NCI-H1417 treated with DMSO at 0.1 percent for 48 hours (cell line): ENCODE results near the gene SNX6.
"Not testable (repeated sequence)": the region's sequence is repeated elsewhere in the genome, so short reads cannot be mapped to it uniquely, and the experiment has no call there.

ENCODE experiments used
- DNase-seq: peaks from one replicate; lab custom pipeline; 2025; lab: John Stamatoyannopoulos, UW

SNX6 gene

GRCh38 chr14:34634360-34634771 lies 4.4 kb upstream of the SNX6 start:
- not testable (repeated sequence) for DNase-seq

DNA sequence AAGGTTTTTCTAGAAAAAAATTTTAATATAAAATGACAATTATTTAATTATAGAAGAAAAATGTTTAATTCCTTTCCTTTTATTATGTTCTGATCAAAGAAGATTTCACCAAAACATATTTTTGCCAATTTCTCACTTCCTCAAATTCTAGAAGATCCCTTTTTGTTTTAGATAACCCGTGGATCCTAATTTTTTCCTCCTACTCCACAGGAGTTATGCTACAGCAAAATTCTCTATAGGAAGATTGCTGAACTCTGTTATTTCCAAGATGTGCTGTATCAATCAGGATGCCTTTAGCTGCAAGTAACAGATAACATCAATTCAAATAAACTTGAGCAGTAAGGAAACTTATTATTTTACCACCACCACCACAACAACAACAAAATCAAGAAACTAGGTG lies 3.8 kb upstream of the SNX6 start:
- DNase-seq = no peak

GRCh38 chr14:34632411-34632978 lies 2.5 kb upstream of the SNX6 start:
- DNase-seq = no peak

DNA sequence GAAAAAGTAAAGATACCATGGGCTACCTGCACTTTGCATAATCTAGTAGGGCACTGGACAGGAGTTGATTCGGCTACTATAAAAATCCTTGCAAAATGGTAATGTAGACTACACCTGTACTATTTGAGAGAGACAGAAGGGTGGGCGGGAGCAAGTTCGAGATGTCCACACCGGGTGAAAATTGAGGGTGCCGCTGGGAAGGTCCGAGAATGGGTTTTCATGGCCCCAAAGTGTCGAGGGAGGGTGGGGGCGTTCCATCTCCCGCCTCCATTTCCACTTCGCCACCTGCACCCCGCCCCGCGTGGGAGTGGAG lies 648 bp downstream of the SNX6 start:
- no peak for DNase-seq

- DNase-seq = no peak
These were observed 1.2 kb downstream of the SNX6 start for GRCh38 chr14:34628681-34629135.

GRCh38 chr14:34623506-34623905 lies 6.4 kb downstream of the SNX6 start:
- no peak for DNase-seq

- no peak for DNase-seq
These were observed 9.1 kb downstream of the SNX6 start for GRCh38 chr14:34620839-34621238.

DNA sequence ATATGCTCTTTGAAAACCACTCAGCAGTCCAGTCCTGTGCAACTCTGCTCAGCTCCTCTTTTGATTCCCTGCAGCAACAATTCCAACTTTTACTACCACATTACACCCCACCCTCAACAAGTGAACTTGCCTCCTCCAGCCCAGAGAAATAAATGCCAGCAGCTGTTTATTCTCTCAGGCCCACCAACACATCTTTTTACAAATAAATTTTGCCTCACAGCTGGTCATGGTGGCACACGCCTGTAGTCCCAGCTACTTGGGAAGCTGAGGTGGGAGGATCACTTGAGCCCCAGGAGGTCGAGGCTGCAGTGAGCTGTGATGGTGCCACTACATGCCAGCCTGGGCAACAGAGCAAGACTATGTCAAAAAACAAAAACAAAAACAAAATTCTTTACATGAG lies 9.8 kb downstream of the SNX6 start:
- DNase-seq = no peak

GRCh38 chr14:34619471-34619870 lies 10.5 kb downstream of the SNX6 start:
- no peak for DNase-seq

DNA sequence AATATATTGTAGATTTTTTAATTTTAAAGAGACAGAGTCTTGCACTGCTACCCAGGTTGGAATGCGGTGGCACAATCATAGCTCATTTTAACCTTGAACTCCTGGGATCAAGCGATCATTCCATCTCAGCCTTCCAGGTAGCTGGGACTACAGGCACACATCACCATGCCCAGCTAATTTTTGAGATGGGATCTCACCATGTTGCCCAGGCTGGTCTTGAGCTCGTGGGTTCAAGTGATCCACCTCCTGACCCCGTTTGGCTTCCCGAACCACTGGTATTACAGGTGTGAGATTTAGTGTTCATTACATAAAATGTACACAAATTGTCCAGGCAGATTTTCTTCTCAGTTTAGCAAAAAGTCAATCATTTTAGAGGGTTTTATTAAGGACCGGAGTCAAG lies 13.6 kb downstream of the SNX6 start:
- DNase-seq = no peak

DNA sequence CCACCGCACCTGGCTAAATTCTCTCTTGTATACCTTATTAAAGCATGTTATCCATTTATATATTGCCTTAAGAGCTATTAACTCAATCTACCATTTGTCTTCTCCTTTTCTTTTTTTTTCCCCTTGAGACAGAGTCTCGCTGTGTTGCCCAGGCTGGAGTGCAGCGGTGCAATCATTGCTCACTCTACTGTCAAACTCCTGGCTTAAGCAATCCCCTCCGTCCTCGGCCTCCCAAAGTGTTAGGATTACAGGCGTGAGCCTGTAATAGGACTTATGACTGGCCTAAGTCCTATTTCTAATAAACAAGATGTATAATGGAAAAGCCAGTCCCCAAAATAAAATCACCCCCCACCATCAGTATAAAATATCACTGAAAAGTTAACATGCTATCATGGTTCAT lies 14.4 kb downstream of the SNX6 start:
- no peak for DNase-seq

- no peak for DNase-seq
These were observed 15.3 kb downstream of the SNX6 start for GRCh38 chr14:34614638-34615037.

DNA sequence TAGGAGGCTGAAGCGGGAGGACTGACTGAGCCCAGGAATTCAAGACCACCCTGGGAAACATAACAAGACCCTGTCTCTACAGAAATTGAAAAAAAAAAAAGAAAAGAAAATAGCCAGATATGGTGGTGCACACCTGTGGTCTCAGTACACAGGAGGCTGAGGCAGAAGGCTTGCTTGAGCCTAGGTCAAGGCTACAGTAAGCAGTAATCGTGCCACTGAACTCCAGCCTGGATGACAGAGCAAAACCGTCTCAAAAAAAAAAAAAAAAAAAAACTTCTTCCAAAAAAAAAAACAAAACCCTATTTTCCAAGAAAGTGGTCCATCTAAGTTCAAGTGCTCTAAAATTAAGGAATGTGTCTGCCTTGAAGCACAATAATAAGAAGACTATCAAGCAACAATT lies 19.8 kb downstream of the SNX6 start:
- DNase-seq = no peak

GRCh38 chr14:34605461-34605860 lies 24.5 kb downstream of the SNX6 start:
- DNase-seq = no peak

DNA sequence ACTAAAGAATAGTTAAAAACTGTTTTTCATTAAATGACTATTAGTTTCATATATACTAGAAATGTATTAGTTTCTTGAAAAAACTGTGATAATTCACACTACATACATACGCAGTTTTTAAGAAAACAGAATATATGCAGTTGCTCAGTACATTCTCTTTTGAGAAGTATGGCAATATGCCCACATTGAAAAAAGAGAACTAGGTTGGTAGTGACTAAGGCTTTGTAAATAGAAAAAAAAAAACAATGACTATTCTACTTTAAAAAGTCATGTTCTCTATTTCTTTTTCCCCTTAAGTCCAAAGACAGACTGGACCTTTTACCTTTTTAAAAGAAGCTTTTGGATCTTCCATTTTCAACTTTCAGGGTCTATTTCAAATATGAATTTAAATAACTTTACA lies 25.0 kb downstream of the SNX6 start:
- DNase-seq = no peak

GRCh38 chr14:34596891-34597290 lies 33.1 kb downstream of the SNX6 start:
- no peak for DNase-seq

GRCh38 chr14:34593740-34594375 lies 36.1 kb downstream of the SNX6 start:
- no peak for DNase-seq

GRCh38 chr14:34592623-34593022 lies 37.3 kb downstream of the SNX6 start:
- no peak for DNase-seq

GRCh38 chr14:34583525-34583924 lies 46.4 kb downstream of the SNX6 start:
- no peak for DNase-seq

DNA sequence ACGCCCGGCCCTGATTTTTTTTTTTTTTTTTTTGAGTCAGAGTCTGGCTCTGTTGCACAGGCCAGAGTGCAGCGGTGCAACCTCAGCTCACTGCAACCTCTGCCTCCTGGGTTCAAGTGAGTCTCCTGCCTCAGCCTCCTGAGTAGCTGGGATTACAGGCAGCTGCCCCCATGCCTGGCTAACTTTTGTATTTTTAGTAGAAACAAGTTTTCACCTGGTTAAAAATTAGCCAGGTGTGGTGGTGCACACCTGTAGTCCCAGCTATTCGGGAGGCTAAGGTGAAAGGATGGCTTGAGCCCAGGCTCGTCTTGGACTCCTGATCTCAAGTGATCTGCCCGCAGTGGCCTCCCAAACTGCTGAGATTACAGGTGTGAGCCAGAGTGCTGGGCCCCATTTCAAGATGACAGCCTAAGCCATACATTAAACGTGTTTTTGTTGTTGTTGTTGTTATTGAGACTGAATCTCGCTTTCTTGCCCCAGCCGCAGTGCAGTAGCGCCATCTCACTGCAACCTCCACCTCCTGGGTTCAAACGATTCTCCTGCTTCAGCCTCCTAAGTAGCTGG lies 47.7 kb downstream of the SNX6 start:
- no peak for DNase-seq

GRCh38 chr14:34580381-34580780 lies 49.6 kb downstream of the SNX6 start:
- DNase-seq = no peak

GRCh38 chr14:34571771-34572170 lies 58.2 kb downstream of the SNX6 start:
- no peak for DNase-seq

GRCh38 chr14:34569750-34570149 lies 60.2 kb downstream of the SNX6 start:
- DNase-seq = no peak

DNA sequence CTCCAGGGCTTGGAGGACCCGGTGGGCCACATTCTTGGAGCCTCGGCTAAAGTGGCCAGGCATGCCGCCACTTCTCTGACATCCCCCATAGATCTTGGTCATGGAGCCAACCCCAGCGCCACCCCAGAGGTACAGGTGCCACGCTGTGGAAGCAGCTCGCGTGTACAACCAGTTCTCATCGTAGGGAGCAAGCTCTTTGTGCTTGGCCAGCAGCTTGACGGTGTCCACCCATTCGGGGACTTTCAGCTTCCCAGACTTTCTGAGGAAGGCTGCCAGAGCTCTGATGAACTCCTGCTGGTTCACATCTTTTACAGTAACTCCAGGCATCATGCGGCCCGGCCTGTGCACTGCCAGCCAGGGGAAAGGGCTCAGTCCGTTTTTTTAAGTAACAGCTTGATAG lies 61.1 kb downstream of the SNX6 start:
- DNase-seq = no peak
